Activated naive CD4-positive, alpha-beta T cell treated with anti-CD3 and anti-CD28 coated beads, Interleukin-2, amount 50 U/mL, for 24 hours (primary cell): ENCODE results near the gene TMEM119.
A peak's percentile ranks its signal among the peaks of the same experiment; 100 is the strongest.
"Not testable (repeated sequence)": the region's sequence is repeated elsewhere in the genome, so short reads cannot be mapped to it uniquely, and the experiment has no call there.

Source experiments
- H3K27ac Mint-ChIP-seq: one replicate; pipeline ENCODE4 v1.8.0; 2021; ENCODE audit warnings: mild to moderate bottlenecking, mixed read lengths
- H3K27me3 Mint-ChIP-seq: one replicate; pipeline ENCODE4 v1.8.0; 2021; ENCODE audit warnings: mixed read lengths
- H3K36me3 Mint-ChIP-seq: one replicate; pipeline ENCODE4 v1.8.0; 2021; ENCODE audit warnings: mixed read lengths
- H3K4me1 Mint-ChIP-seq: one replicate; pipeline ENCODE4 v1.8.0; 2021; ENCODE audit warnings: mixed read lengths
- H3K4me3 Mint-ChIP-seq: one replicate; pipeline ENCODE4 v1.8.0; 2021; ENCODE audit warnings: mild to moderate bottlenecking, mixed read lengths
- H3K9me3 Mint-ChIP-seq: one replicate; pipeline ENCODE4 v1.8.0; 2021; ENCODE audit warnings: mixed read lengths

TMEM119 gene

GRCh38 chr12:108622921-108623514, 25.1 kb upstream of the TMEM119 start:
- Mint-ChIP-seq H3K27ac (peak overlapping the region; percentile 41), H3K4me3 (no peak overlapping the region), H3K27me3 (no peaks in the 10 kb centered on the region), H3K9me3 (no peaks in the 10 kb centered on the region), H3K4me1 (peaks cover 59% of the 10 kb centered on the region), H3K36me3 (peaks cover 12% of the 10 kb centered on the region)

DNA sequence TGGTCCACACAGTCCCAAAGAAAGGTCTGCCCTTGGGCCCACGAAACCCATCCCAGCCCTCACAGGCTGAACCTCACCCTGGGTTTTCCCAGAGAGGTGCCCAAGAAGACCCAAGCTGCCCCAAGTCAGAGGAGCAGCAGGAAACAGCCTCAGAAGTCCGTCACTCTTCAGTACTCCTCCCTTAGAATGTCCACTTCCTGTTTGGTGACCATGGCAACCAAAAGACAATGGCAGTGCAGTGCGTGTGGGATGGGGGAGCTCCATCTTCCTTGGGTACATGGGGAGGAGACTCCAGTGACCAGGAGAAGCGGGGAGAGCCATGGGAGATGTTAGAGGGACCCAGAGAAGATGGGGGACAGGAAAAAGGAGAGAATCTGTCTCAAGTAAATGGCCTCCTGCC, 24.5 kb upstream of the TMEM119 start:
- Mint-ChIP-seq H3K27me3 (no peaks in the 10 kb centered on the region), H3K4me1 (peaks cover 62% of the 10 kb centered on the region), H3K36me3 (peaks cover 14% of the 10 kb centered on the region), H3K4me3 (no peak overlapping the region), H3K9me3 (no peaks in the 10 kb centered on the region), H3K27ac (peak overlapping the region; percentile 96)

DNA sequence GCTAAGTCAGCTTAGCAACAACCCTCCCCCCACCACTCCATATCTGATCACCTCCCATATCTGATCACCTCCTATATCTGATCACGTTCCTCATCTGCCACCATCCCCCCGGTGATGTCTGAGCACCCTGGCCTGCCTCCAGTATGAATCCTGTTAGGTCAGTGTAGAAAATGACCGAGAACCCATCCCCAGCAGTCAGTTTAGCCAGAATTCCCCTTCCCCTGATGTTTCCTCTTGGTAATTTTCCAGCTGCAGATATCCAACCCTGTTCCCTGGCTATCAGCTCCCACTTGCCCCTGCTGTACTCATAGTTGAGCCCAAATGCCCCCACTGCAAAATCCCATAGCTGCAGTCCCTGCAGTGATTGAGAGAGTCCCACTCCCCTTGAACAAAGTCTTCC, 23.3 kb upstream of the TMEM119 start:
- no peaks in the 10 kb centered on the region for H3K27me3 Mint-ChIP-seq
- no peaks in the 10 kb centered on the region for H3K9me3 Mint-ChIP-seq
- no peak overlapping the region for H3K4me3 Mint-ChIP-seq
- peak overlapping the region; percentile 79 for H3K27ac Mint-ChIP-seq
- H3K4me1 Mint-ChIP-seq = peaks cover 68% of the 10 kb centered on the region
- H3K36me3 Mint-ChIP-seq = peaks cover 18% of the 10 kb centered on the region

DNA sequence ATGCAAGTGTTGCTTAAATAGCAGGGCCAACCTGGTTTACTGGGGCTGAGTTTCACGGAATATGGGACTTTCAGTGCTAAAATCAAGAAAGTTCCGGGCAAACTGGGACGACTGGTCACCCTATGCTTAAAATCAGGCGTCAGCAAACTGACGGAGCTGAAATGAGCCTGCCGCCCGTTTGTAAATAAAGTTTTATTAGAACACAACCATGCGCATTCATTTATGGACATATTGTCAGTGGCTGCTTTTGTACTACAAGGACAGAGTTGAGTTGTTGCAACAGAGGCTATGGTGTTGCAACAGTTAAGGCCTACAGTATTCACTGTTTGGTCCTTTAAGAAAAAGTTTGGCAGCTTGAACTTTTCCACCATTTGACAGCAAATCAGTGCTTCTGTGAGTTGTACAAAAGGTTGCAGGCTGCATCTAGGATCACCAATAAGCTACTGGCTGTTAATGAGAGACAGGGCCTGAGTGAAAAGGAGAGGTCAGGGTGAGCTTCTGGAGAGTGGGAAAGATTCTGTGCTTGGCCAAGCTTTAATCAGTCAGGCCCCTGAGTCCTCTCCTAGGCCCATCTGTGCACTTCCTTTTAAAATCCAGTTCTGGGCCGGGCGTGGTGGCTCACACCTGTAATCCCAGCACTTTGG, 22.5 kb upstream of the TMEM119 start:
- H3K27me3 Mint-ChIP-seq = no peaks in the 10 kb centered on the region
- peaks cover 62% of the 10 kb centered on the region for H3K4me1 Mint-ChIP-seq
- H3K27ac Mint-ChIP-seq = peak overlapping the region; percentile 31
- no peaks in the 10 kb centered on the region for H3K9me3 Mint-ChIP-seq
- peaks cover 18% of the 10 kb centered on the region for H3K36me3 Mint-ChIP-seq
- no peak overlapping the region for H3K4me3 Mint-ChIP-seq

GRCh38 chr12:108619369-108620160, 21.7 kb upstream of the TMEM119 start:
- H3K36me3 Mint-ChIP-seq = peaks cover 15% of the 10 kb centered on the region
- no peaks in the 10 kb centered on the region for H3K27me3 Mint-ChIP-seq
- H3K27ac Mint-ChIP-seq = peak overlapping the region; percentile 70
- H3K9me3 Mint-ChIP-seq = no peaks in the 10 kb centered on the region
- peaks cover 56% of the 10 kb centered on the region for H3K4me1 Mint-ChIP-seq
- no peak overlapping the region for H3K4me3 Mint-ChIP-seq

GRCh38 chr12:108618953-108619274, 21.0 kb upstream of the TMEM119 start:
- not testable (repeated sequence) for H3K27me3 Mint-ChIP-seq, H3K4me3 Mint-ChIP-seq, H3K9me3 Mint-ChIP-seq
- peaks cover 15% of the 10 kb centered on the region for H3K36me3 Mint-ChIP-seq
- H3K27ac Mint-ChIP-seq = peak overlapping the region; percentile 88
- H3K4me1 Mint-ChIP-seq = peaks cover 56% of the 10 kb centered on the region

DNA sequence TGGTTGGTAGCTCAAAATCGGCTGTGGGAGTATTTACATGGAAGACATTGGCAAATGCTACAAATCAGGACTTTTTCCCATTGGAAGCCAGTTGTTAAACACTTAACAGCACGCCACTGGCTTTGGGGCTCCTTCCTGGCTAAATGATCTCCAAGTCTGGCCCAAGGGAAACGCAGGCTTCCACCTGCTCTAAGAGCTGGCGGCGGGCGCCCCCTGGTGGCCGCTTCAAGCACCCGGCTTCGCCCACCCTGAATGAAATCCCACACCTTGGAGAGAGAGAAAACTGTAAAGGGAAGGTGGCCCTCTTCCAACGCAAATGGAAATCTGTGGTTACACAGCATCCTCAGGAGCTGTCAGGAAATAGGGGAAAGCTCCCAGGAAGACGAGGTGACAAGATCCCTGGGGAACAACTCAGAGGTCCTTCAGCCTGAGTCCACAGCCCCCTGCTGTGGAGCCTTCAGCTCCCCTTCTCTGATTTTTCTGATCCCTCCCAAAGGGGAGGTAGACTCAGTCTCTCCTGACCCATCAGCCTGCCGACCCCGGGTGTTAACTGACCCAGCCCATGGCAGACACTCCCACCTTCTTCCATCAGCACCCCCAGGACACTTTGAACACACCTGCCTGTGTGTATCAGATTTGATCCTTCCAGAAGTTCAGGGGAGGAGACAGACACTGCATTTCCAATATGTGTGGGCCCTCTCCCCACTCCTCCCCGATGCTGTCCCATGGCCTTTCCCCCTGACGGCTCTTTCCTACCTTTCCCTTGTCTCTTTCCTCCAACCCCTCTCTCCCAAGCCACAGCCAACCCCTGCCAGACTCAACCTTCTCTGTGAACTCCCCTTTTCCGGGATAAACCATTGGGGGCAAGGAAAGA, 20.4 kb upstream of the TMEM119 start:
- Mint-ChIP-seq H3K27ac (peak overlapping the region; percentile 88), H3K27me3 (no peaks in the 10 kb centered on the region), H3K4me3 (peak overlapping the region; percentile 11), H3K4me1 (peaks cover 56% of the 10 kb centered on the region), H3K36me3 (peaks cover 11% of the 10 kb centered on the region), H3K9me3 (no peaks in the 10 kb centered on the region)

GRCh38 chr12:108616941-108617858, 19.3 kb upstream of the TMEM119 start:
- H3K4me3 Mint-ChIP-seq = peak overlapping the region; percentile 76
- peak overlapping the region; percentile 96 for H3K27ac Mint-ChIP-seq
- peaks cover 53% of the 10 kb centered on the region for H3K4me1 Mint-ChIP-seq
- H3K27me3 Mint-ChIP-seq = no peaks in the 10 kb centered on the region
- H3K9me3 Mint-ChIP-seq = no peaks in the 10 kb centered on the region
- peaks cover 9% of the 10 kb centered on the region for H3K36me3 Mint-ChIP-seq

- Mint-ChIP-seq H3K4me3 (no peak overlapping the region), H3K27ac (peak overlapping the region; percentile 96), H3K9me3 (no peaks in the 10 kb centered on the region), H3K36me3 (peaks cover 7% of the 10 kb centered on the region), H3K4me1 (peaks cover 53% of the 10 kb centered on the region), H3K27me3 (no peaks in the 10 kb centered on the region)
Observed at GRCh38 chr12:108616359-108616758, 18.5 kb upstream of the TMEM119 start.

DNA sequence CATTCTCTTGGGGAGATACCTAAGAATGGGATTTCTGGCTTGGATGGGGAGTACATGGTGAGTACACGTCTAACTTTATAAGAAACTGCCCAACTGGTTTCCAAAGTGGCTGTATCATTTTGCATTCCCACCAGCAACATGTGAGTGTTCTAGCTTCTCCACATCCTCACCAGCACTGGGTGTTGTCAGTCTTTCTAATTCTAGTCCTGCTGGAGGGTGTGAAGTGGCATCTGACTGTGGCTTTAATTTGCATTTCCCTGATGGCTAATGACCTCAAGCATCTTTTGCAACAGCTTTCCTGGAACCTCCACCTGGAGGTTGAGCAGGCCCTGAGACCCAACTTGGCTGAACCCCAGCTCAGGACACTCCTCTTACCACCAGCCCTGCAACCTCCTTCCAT, 18.0 kb upstream of the TMEM119 start:
- H3K27me3 Mint-ChIP-seq = no peaks in the 10 kb centered on the region
- H3K27ac Mint-ChIP-seq = no peak overlapping the region
- H3K36me3 Mint-ChIP-seq = peaks cover 6% of the 10 kb centered on the region
- H3K9me3 Mint-ChIP-seq = no peaks in the 10 kb centered on the region
- no peak overlapping the region for H3K4me3 Mint-ChIP-seq
- H3K4me1 Mint-ChIP-seq = peaks cover 49% of the 10 kb centered on the region

DNA sequence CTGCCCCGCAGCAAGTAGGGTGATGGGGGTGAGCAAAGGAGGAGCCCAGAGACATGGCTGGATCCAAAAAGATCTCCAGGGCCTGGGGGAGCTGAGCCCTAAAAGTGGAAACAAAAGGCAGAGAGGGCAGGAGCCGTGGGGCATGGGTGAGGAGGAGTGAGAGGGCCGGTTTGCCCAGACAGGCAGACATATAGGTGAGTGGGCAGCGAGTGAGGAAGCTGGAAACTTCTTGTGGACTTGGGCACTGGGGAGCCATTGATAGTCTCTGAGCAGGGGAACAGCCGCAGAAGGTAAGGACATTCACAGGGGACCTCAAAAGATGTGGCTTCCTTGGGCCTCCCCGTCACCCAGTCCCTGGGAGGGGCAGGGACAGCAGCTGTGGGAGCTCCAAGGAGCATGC, 16.8 kb upstream of the TMEM119 start:
- Mint-ChIP-seq H3K27me3 (no peaks in the 10 kb centered on the region), H3K36me3 (peaks cover 6% of the 10 kb centered on the region), H3K27ac (peak overlapping the region; percentile 14), H3K4me1 (peaks cover 43% of the 10 kb centered on the region), H3K4me3 (no peak overlapping the region), H3K9me3 (no peaks in the 10 kb centered on the region)

GRCh38 chr12:108614041-108614440, 16.2 kb upstream of the TMEM119 start:
- H3K36me3 Mint-ChIP-seq = peaks cover 6% of the 10 kb centered on the region
- no peaks in the 10 kb centered on the region for H3K9me3 Mint-ChIP-seq
- H3K27me3 Mint-ChIP-seq = no peaks in the 10 kb centered on the region
- no peak overlapping the region for H3K4me3 Mint-ChIP-seq
- peak overlapping the region; percentile 14 for H3K27ac Mint-ChIP-seq
- H3K4me1 Mint-ChIP-seq = peaks cover 38% of the 10 kb centered on the region

- no peak overlapping the region for H3K27ac Mint-ChIP-seq
- peaks cover 6% of the 10 kb centered on the region for H3K36me3 Mint-ChIP-seq
- no peaks in the 10 kb centered on the region for H3K27me3 Mint-ChIP-seq
- peaks cover 35% of the 10 kb centered on the region for H3K4me1 Mint-ChIP-seq
- no peaks in the 10 kb centered on the region for H3K9me3 Mint-ChIP-seq
- no peak overlapping the region for H3K4me3 Mint-ChIP-seq
Observed at GRCh38 chr12:108613548-108613947, 15.7 kb upstream of the TMEM119 start.

- Mint-ChIP-seq H3K36me3 (peaks cover 6% of the 10 kb centered on the region), H3K27me3 (no peaks in the 10 kb centered on the region), H3K4me1 (peaks cover 28% of the 10 kb centered on the region), H3K9me3 (no peaks in the 10 kb centered on the region), H3K4me3 (no peak overlapping the region), H3K27ac (no peak overlapping the region)
Observed at GRCh38 chr12:108612788-108613282, 15.0 kb upstream of the TMEM119 start.
